Activated CD8-positive, alpha-beta memory T cell treated with anti-CD3 and anti-CD28 coated beads, Interleukin-2, amount 50 U/mL, for 24 hours (primary cell): ENCODE results near the gene ICOS.
"Not testable (repeated sequence)": the region's sequence is repeated elsewhere in the genome, so short reads cannot be mapped to it uniquely, and the experiment has no call there.

Source experiments
- DNase-seq: peaks from one replicate; pipeline ENCODE4 v3.0.0-alpha.2; 2020; ENCODE audit errors: extremely low read depth

ICOS gene

GRCh38 chr2:203918264-203918663, 18.3 kb upstream of the ICOS start:
- no peak for DNase-seq

- no peak for DNase-seq
Measured at GRCh38 chr2:203918839-203919238, 17.7 kb upstream of the ICOS start.

GRCh38 chr2:203925512-203926158, 10.9 kb upstream of the ICOS start:
- DNase-seq = no peak

- no peak for DNase-seq
Measured at GRCh38 chr2:203928849-203929248, 7.7 kb upstream of the ICOS start.

GRCh38 chr2:203931262-203931661, 5.3 kb upstream of the ICOS start:
- DNase-seq = not testable (repeated sequence)

GRCh38 chr2:203934041-203934492, 2.5 kb upstream of the ICOS start:
- no peak for DNase-seq

- DNase-seq = no peak
Measured at GRCh38 chr2:203934711-203935438, 1.7 kb upstream of the ICOS start.

- DNase-seq = no peak
Measured at GRCh38 chr2:203935568-203935967, 995 bp upstream of the ICOS start.

GRCh38 chr2:203936949-203937348, 386 bp downstream of the ICOS start:
- DNase-seq = no peak

GRCh38 chr2:203937788-203938187, 1.2 kb downstream of the ICOS start:
- DNase-seq = no peak

- DNase-seq = no peak
Measured at GRCh38 chr2:203940039-203940438, 3.5 kb downstream of the ICOS start.

GRCh38 chr2:203943493-203944382, 7.2 kb downstream of the ICOS start:
- DNase-seq = not testable (repeated sequence)

- no peak for DNase-seq
Measured at GRCh38 chr2:203948733-203949132, 12.2 kb downstream of the ICOS start.

- no peak for DNase-seq
Measured at GRCh38 chr2:203949228-203949627, 12.7 kb downstream of the ICOS start.

- no peak for DNase-seq
Measured at GRCh38 chr2:203951366-203951902, 14.9 kb downstream of the ICOS start.

GRCh38 chr2:203959265-203959664, 22.7 kb downstream of the ICOS start:
- DNase-seq = no peak

- DNase-seq = no peak
Measured at GRCh38 chr2:203959672-203960071, 23.1 kb downstream of the ICOS start.

GRCh38 chr2:203960811-203961210, 24.2 kb downstream of the ICOS start:
- no peak for DNase-seq

- DNase-seq = not testable (repeated sequence)
Measured at GRCh38 chr2:203965190-203965589, 28.6 kb downstream of the ICOS start.

GRCh38 chr2:203971251-203971650, 34.7 kb downstream of the ICOS start:
- DNase-seq = no peak

GRCh38 chr2:203972066-203972465, 35.5 kb downstream of the ICOS start:
- no peak for DNase-seq

- DNase-seq = no peak
Measured at GRCh38 chr2:203973000-203973399, 36.4 kb downstream of the ICOS start.
